Mesendoderm (in vitro differentiated cells): Measurements from ENCODE around the gene EPHA1.

Source experiments
- DNase-seq: peaks from one replicate; pipeline ENCODE4 v3.0.0; 2013
- H2AK5ac ChIP-seq: 2 replicates; pipeline ENCODE4 v1.6.1; 2013; ENCODE audit warnings: low read length, inconsistent platforms
- H2BK120ac ChIP-seq: 2 replicates; pipeline ENCODE4 v1.6.1; 2013; ENCODE audit warnings: low read depth, mild to moderate bottlenecking, low read length, moderate library complexity, mixed read lengths
- H2BK15ac ChIP-seq: replicated peaks from 2 replicates; pipeline ENCODE4 v1.6.1; 2013; ENCODE audit warnings: low read depth, mild to moderate bottlenecking, moderate library complexity
- H2BK5ac ChIP-seq: 2 replicates; pipeline ENCODE4 v1.6.1; 2013; ENCODE audit warnings: low read length, inconsistent platforms
- H3K18ac ChIP-seq: 2 replicates; pipeline ENCODE4 v1.6.1; 2013; ENCODE audit warnings: mild to moderate bottlenecking, low read length, mixed read lengths
- H3K23ac ChIP-seq: one replicate; pipeline ENCODE4 v1.6.1; 2013; ENCODE audit warnings: low read length
- H3K27ac ChIP-seq: 2 replicates; pipeline ENCODE4 v1.5.1; 2013; ENCODE audit warnings: low read depth, mild to moderate bottlenecking, inconsistent platforms, low read length, moderate library complexity
- H3K27me3 ChIP-seq: 2 replicates; pipeline ENCODE4 v1.6.1; 2013; ENCODE audit warnings: low read length, control low read depth, mild to moderate bottlenecking, inconsistent platforms; ENCODE audit not compliant: insufficient read depth, poor library complexity
- H3K36me3 ChIP-seq: 2 replicates; pipeline ENCODE4 v1.6.1; 2013; ENCODE audit warnings: low read length, inconsistent platforms; ENCODE audit not compliant: control insufficient read depth, insufficient read depth
- H3K4ac ChIP-seq: one replicate; pipeline ENCODE4 v1.6.1; 2013; ENCODE audit warnings: low read depth, mild to moderate bottlenecking, low read length, moderate library complexity
- H3K4me1 ChIP-seq: 2 replicates; pipeline ENCODE4 v1.6.1; 2013; ENCODE audit warnings: low read depth, low read length, inconsistent platforms; ENCODE audit not compliant: control insufficient read depth
- H3K4me2 ChIP-seq: 2 replicates; pipeline ENCODE4 v1.6.1; 2013; ENCODE audit warnings: low read length
- H3K4me3 ChIP-seq: 2 replicates; pipeline ENCODE4 v1.5.1; 2013; ENCODE audit warnings: mild to moderate bottlenecking, low read length
- H3K56ac ChIP-seq: one replicate; pipeline ENCODE4 v1.6.1; 2013; ENCODE audit warnings: low read length
- H3K79me1 ChIP-seq: 2 replicates; pipeline ENCODE4 v1.6.1; 2013; ENCODE audit warnings: low read length, inconsistent platforms
- H3K79me2 ChIP-seq: 2 replicates; pipeline ENCODE4 v1.6.1; 2013; ENCODE audit warnings: mild to moderate bottlenecking, low read length; ENCODE audit not compliant: control insufficient read depth, insufficient read depth
- H3K9ac ChIP-seq: 2 replicates; pipeline ENCODE4 v1.6.1; 2013; ENCODE audit warnings: low read length, inconsistent platforms
- H4K5ac ChIP-seq: one replicate; pipeline ENCODE4 v1.6.1; 2013; ENCODE audit warnings: low read length
- H4K8ac ChIP-seq: one replicate; pipeline ENCODE4 v1.6.1; 2013; ENCODE audit warnings: low read depth, mild to moderate bottlenecking, control low read depth, low read length, moderate library complexity
- WGBS: extraction: QIAGEN DNeasy Blood & Tissue Kit; methylation state at CpG from one replicate; pipeline ENCODE4 v1.1.7; 2013; ENCODE audit warnings: low lambda C conversion rate, missing lambda C conversion rate; ENCODE audit not compliant: insufficient coverage; ENCODE audit errors: extremely low coverage; 5-methylcytosine and 5-hydroxymethylcytosine counted together

Gene EPHA1

GRCh38 chr7:143454091-143454680, 45.5 kb upstream of the EPHA1 start:
- Histone ChIP-seq H4K8ac (no peak overlapping the region), H3K23ac (no peak overlapping the region), H2BK15ac (no peak overlapping the region), H3K4me3 (no peak overlapping the region), H3K27me3 (no peaks in the 10 kb centered on the region), H3K27ac (no peak overlapping the region), H2BK120ac (no peak overlapping the region), H3K36me3 (no peaks in the 10 kb centered on the region), H3K4me2 (no peak overlapping the region), H3K4ac (no peak overlapping the region), H2AK5ac (no peak overlapping the region), H3K79me2 (no peaks in the 10 kb centered on the region), H4K5ac (no peak overlapping the region), H3K79me1 (no peaks in the 10 kb centered on the region), H3K18ac (no peak overlapping the region), H3K56ac (no peak overlapping the region), H3K4me1 (no peaks in the 10 kb centered on the region), H3K9ac (no peak overlapping the region), H2BK5ac (no peak overlapping the region)
- WGBS: no CpG with 5 or more reads among the region's 1 CpG
- no peak for DNase-seq

- Histone ChIP-seq H3K4me3 (no peak overlapping the region), H3K4me1 (no peaks in the 10 kb centered on the region), H3K79me1 (no peaks in the 10 kb centered on the region), H3K23ac (no peak overlapping the region), H4K8ac (no peak overlapping the region), H3K79me2 (no peaks in the 10 kb centered on the region), H3K4me2 (no peak overlapping the region), H3K36me3 (no peaks in the 10 kb centered on the region), H4K5ac (no peak overlapping the region), H3K56ac (no peak overlapping the region), H3K27ac (no peak overlapping the region), H2BK120ac (no peak overlapping the region), H3K4ac (no peak overlapping the region), H2BK15ac (no peak overlapping the region), H3K9ac (no peak overlapping the region), H2AK5ac (no peak overlapping the region), H3K18ac (no peak overlapping the region), H2BK5ac (no peak overlapping the region), H3K27me3 (no peaks in the 10 kb centered on the region)
- DNase-seq: no peak
- no CpG with 5 or more reads among the region's 2 CpGs for WGBS
These were observed 43.8 kb upstream of the EPHA1 start for GRCh38 chr7:143452495-143452894.

- H3K56ac ChIP-seq: no peak overlapping the region
- no peak overlapping the region for H3K23ac ChIP-seq
- H3K9ac ChIP-seq: no peak overlapping the region
- H2BK15ac ChIP-seq: no peak overlapping the region
- no peaks in the 10 kb centered on the region for H3K36me3 ChIP-seq
- WGBS: no CpG with 5 or more reads among the region's 1 CpG
- no peak for DNase-seq
- H2BK5ac ChIP-seq: no peak overlapping the region
- no peak overlapping the region for H2AK5ac ChIP-seq
- H3K4me1 ChIP-seq: no peaks in the 10 kb centered on the region
- H3K79me1 ChIP-seq: no peaks in the 10 kb centered on the region
- no peaks in the 10 kb centered on the region for H3K27me3 ChIP-seq
- H3K4me3 ChIP-seq: no peak overlapping the region
- no peak overlapping the region for H3K27ac ChIP-seq
- no peak overlapping the region for H3K4me2 ChIP-seq
- no peaks in the 10 kb centered on the region for H3K79me2 ChIP-seq
- H3K18ac ChIP-seq: no peak overlapping the region
- no peak overlapping the region for H4K5ac ChIP-seq
- H4K8ac ChIP-seq: no peak overlapping the region
- no peak overlapping the region for H3K4ac ChIP-seq
- no peak overlapping the region for H2BK120ac ChIP-seq
These were observed 43.1 kb upstream of the EPHA1 start for GRCh38 chr7:143451746-143452145.

GRCh38 chr7:143451122-143451521, 42.5 kb upstream of the EPHA1 start:
- Histone ChIP-seq H3K27me3 (no peaks in the 10 kb centered on the region), H3K79me1 (no peaks in the 10 kb centered on the region), H3K9ac (no peak overlapping the region), H3K4me1 (no peaks in the 10 kb centered on the region), H3K18ac (no peak overlapping the region), H2BK120ac (no peak overlapping the region), H3K4ac (no peak overlapping the region), H2AK5ac (no peak overlapping the region), H3K56ac (no peak overlapping the region), H4K5ac (no peak overlapping the region), H3K79me2 (no peaks in the 10 kb centered on the region), H3K27ac (no peak overlapping the region), H3K23ac (no peak overlapping the region), H3K4me3 (no peak overlapping the region), H4K8ac (no peak overlapping the region), H2BK5ac (no peak overlapping the region), H3K4me2 (no peak overlapping the region), H2BK15ac (no peak overlapping the region), H3K36me3 (no peaks in the 10 kb centered on the region)
- DNase-seq: no peak

- no CpG with 5 or more reads among the region's 3 CpGs for WGBS
- no peak for DNase-seq
- Histone ChIP-seq H3K79me1 (no peaks in the 10 kb centered on the region), H3K4ac (no peak overlapping the region), H2BK15ac (no peak overlapping the region), H3K9ac (no peak overlapping the region), H3K4me1 (peaks cover 4% of the 10 kb centered on the region), H2AK5ac (no peak overlapping the region), H3K18ac (no peak overlapping the region), H4K5ac (no peak overlapping the region), H3K36me3 (no peaks in the 10 kb centered on the region), H3K79me2 (no peaks in the 10 kb centered on the region), H3K23ac (no peak overlapping the region), H2BK120ac (no peak overlapping the region), H4K8ac (no peak overlapping the region), H3K4me3 (no peak overlapping the region), H3K27me3 (no peaks in the 10 kb centered on the region), H3K27ac (no peak overlapping the region), H2BK5ac (no peak overlapping the region), H3K56ac (no peak overlapping the region), H3K4me2 (no peak overlapping the region)
These were observed 41.1 kb upstream of the EPHA1 start for GRCh38 chr7:143449793-143450192.

GRCh38 chr7:143448429-143448828, 39.8 kb upstream of the EPHA1 start:
- no peak for DNase-seq
- Histone ChIP-seq H2AK5ac (no peak overlapping the region), H3K79me2 (no peaks in the 10 kb centered on the region), H3K36me3 (no peaks in the 10 kb centered on the region), H3K4me3 (no peak overlapping the region), H3K79me1 (no peaks in the 10 kb centered on the region), H4K5ac (no peak overlapping the region), H3K9ac (no peak overlapping the region), H3K23ac (no peak overlapping the region), H3K18ac (no peak overlapping the region), H3K4me2 (no peak overlapping the region), H3K4me1 (peaks cover 4% of the 10 kb centered on the region), H2BK15ac (no peak overlapping the region), H3K27me3 (no peaks in the 10 kb centered on the region), H2BK120ac (no peak overlapping the region), H2BK5ac (no peak overlapping the region), H3K4ac (no peak overlapping the region), H4K8ac (no peak overlapping the region), H3K56ac (no peak overlapping the region), H3K27ac (no peak overlapping the region)
- WGBS: no CpG with 5 or more reads among the region's 5 CpGs
